ENCODE results near the gene C11orf98.

GRCh38 chr11:62645946-62646824, 18.8 kb downstream of the C11orf98 start, which contains the start of gene GANAB:
- TF ChIP-seq, protein P1, sequence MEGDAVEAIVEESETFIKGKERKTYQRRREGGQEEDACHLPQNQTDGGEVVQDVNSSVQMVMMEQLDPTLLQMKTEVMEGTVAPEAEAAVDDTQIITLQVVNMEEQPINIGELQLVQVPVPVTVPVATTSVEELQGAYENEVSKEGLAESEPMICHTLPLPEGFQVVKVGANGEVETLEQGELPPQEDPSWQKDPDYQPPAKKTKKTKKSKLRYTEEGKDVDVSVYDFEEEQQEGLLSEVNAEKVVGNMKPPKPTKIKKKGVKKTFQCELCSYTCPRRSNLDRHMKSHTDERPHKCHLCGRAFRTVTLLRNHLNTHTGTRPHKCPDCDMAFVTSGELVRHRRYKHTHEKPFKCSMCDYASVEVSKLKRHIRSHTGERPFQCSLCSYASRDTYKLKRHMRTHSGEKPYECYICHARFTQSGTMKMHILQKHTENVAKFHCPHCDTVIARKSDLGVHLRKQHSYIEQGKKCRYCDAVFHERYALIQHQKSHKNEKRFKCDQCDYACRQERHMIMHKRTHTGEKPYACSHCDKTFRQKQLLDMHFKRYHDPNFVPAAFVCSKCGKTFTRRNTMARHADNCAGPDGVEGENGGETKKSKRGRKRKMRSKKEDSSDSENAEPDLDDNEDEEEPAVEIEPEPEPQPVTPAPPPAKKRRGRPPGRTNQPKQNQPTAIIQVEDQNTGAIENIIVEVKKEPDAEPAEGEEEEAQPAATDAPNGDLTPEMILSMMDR (IDR thresholded peaks at IDR 0.05) = no peak
- peak; percentile 81 to 86 for TF ChIP-seq POLR2A (IDR thresholded peaks at IDR 0.05)
- no peak for TF ChIP-seq EP300 (IDR thresholded peaks at IDR 0.05)

Measured in sigmoid colon (tissue), 4 donors.